ENCODE results near the gene PDCD2. TPM values are rescaled to one million over a fixed set of nuclear protein-coding genes. Genes with fewer than 3 reads are reported as not detected.
"Not testable (repeated sequence)": the region's sequence is repeated elsewhere in the genome, so short reads cannot be mapped to it uniquely, and the experiment has no call there.

Gene PDCD2
- total and polyA plus RNA-seq, 9 of the 15 experiments (the other 6 are each of a cell fraction or from before 2014, with no cell fraction given): 67.3 to 430 (median 318) TPM

- POLR2A ChIA-PET; CTCF ChIA-PET (ENCODE audit: low intra/inter-chr PET ratio); H3K36me3 ChIP-seq (ENCODE audit: control insufficient read depth, insufficient read depth, low read length); H4K20me1 ChIP-seq (replicated peaks; ENCODE audit: control insufficient read depth, insufficient read depth, low read length); H3K4me2 ChIP-seq (ENCODE audit: insufficient read depth, low read length); intact Hi-C loops (cut with micrococcal nuclease); H2AFZ ChIP-seq (ENCODE audit: low read depth, low read length); DNase-seq (ENCODE audit: extremely low read depth in 1 of 4, low spot score in 3 of 4); in situ Hi-C loops (cut with MboI); FAIRE-seq; H3K79me2 ChIP-seq (ENCODE audit: control insufficient read depth, insufficient read depth, low read length); H3K27me3 ChIP-seq (ENCODE audit: control insufficient read depth in 2 of 2, insufficient read depth in 2 of 2, low read length in 2 of 2); H3K4me1 ChIP-seq (replicated peaks in 1 of 2; ENCODE audit: control insufficient read depth in 2 of 2, insufficient read depth in 2 of 2, low read length in 2 of 2); ATAC-seq; H3K9me3 ChIP-seq (replicated peaks; ENCODE audit: control insufficient read depth, insufficient read depth, low read depth, low read length); H3K9me1 ChIP-seq (ENCODE audit: control insufficient read depth, insufficient read depth, low read length); TF ChIP-seq ZBTB40 (CRISPR knock-in tag; IDR thresholded peaks at IDR 0.05): not testable (repeated sequence)
- TSS peak; percentile 87 for BruUV-seq (replicated peaks)
- Histone ChIP-seq H3K27ac (ENCODE audit: extremely low read depth, low read depth, low read length) (peak overlapping the region; percentile 66; the same call in 1 of the 3 replicates), H3K4me3 (peak overlapping the region; percentile 28), H3K9ac (ENCODE audit: insufficient read depth in 1 of 2, low read depth in 2 of 2, low read length in 2 of 2) (peak overlapping the region in 1 of 2 experiments; percentile 62; a peak in 2 of 4 replicates)
- no CpG with 5 or more reads among the region's 1 CpG for WGBS (ENCODE audit: insufficient coverage, low coverage, missing lambda C conversion rate)
- TF ChIP-seq TAF9B (IDR thresholded peaks at IDR 0.05; ENCODE audit: partially characterized antibody): peak; percentile 25
- TF ChIP-seq ZNF592 (IDR thresholded peaks at IDR 0.05): 0 out of 2 replicates have a peak, but pooled peaks have one; percentile 30
- peak; percentile 38 for TF ChIP-seq BRD9 (IDR thresholded peaks at IDR 0.05; ENCODE audit: low read depth, partially characterized antibody)
- TF ChIP-seq ZNF512 (tag; IDR thresholded peaks at IDR 0.05): 0 out of 2 replicates have a peak, but pooled peaks have one; percentile 17
- peak; percentile 63 for TF ChIP-seq MAFG (tag; conservative IDR thresholded peaks at IDR 0.05)
- TF ChIP-seq ZBTB40 (IDR thresholded peaks at IDR 0.05): peak; percentile 61
Measured at GRCh38 chr6:170616020-170616554, 31.6 kb upstream of the PDCD2 start.

Measured in K562 (cell line).